Psoas muscle (tissue), 8 donors: ENCODE measurements around the gene GPR151. TPM values are rescaled to one million over a fixed set of nuclear protein-coding genes. Genes with fewer than 3 reads are reported as not detected.
"Not testable (repeated sequence)": the region's sequence is repeated elsewhere in the genome, so short reads cannot be mapped to it uniquely, and the experiment has no call there.

ENCODE experiments used
- ATAC-seq, 4 donors: fragments of 200-7000 bp; cut with Tn5 transposase; one replicate each; pipeline ENCODE4 v1.9.1; 2020; ENCODE audit warnings: moderate library complexity in 3 of 4, mild to moderate bottlenecking in 2 of 4
- DNase-seq, 2 donors: peaks; one replicate each; pipeline ENCODE4 v3.0.0-alpha.2; 2020
- H3K27ac ChIP-seq: fragments of 200-600 bp; one replicate; pipeline ENCODE4 v1.8.0; 2022
- H3K27me3 ChIP-seq, 3 donors: fragments of 200-600 bp in 1 of 3; one replicate each; pipeline versions ENCODE4 v1.6.1 to v1.8.0; 2013 to 2022; ENCODE audit warnings: low read length in 2 of 3, mild to moderate bottlenecking in 2 of 3, moderate library complexity in 1 of 3; ENCODE audit not compliant: insufficient read depth in 3 of 3
- H3K36me3 ChIP-seq, 2 donors: fragments of 200-600 bp in 1 of 2; one replicate each; pipeline versions ENCODE4 v1.6.1 to v1.8.0; 2013 to 2022; ENCODE audit warnings: low read depth in 1 of 2, mild to moderate bottlenecking in 1 of 2, moderate library complexity in 1 of 2; ENCODE audit not compliant: insufficient read depth in 1 of 2
- H3K4me1 ChIP-seq: fragments of 200-600 bp; one replicate; pipeline ENCODE4 v1.8.0; 2022
- H3K4me3 ChIP-seq: fragments of 200-600 bp; one replicate; pipeline ENCODE4 v1.8.0; 2022; ENCODE audit warnings: mild to moderate bottlenecking
- H3K9me3 ChIP-seq: fragments of 200-600 bp; one replicate; pipeline ENCODE4 v1.8.0; 2022
- WGBS, 3 donors: extraction: QIAGEN DNeasy Blood & Tissue Kit; methylation state at CpG; one replicate each; pipeline versions ENCODE4 v1.1.6 to v1.1.7; 2013; 5-methylcytosine and 5-hydroxymethylcytosine counted together
- intact Hi-C, 2 donors: fragments of 100-400 bp; cut with DNase I; formaldehyde crosslinking; loops; one replicate each; pipeline versions ENCODE4 v1.11.0 to v1.14.2; 2022
- polyA plus RNA-seq, 3 donors: library from polyadenylated mRNA; stranded (reverse); fragments of 200-250 nt; gene quantifications; one replicate each; pipeline ENCODE4 v1.2.3, GENCODE V29; 2013
- total RNA-seq, 4 donors: library from RNA; stranded (reverse); fragmentation: NEBNext Ultra II Directional in 2 of 4; extraction: Animal tissue kit (Norgen Biotek cat#: 25700) in 2 of 4; gene quantifications; one replicate each; pipeline versions ENCODE4 v1.2.1 to v1.2.4, GENCODE V29; 2021 to 2023
- TF ChIP-seq, protein P1 (sequence below): fragments of 200-600 bp; IDR thresholded peaks from one replicate; pipeline ENCODE4 v1.8.0; 2022; ENCODE audit warnings: antibody characterized with exemption
- donor health status: healthy with polysubstance abuse.
- donor health status: DM: no; HTN: no; CAD: no; lungs with moderate emphysema.
- donor health status: Bipolar disorder and iron deficiency.
- donor health status: healthy.
- donor health status: DM: yes; HTN: yes; CAD: no.
- donor health status: DM: no; HTN: no; CAD: no.
- donor health status: DM: no; HTN: no; CAD: no.
- donor health status: DM: yes; HTN: yes; CAD: no.

The GPR151 gene
- total and polyA plus RNA-seq, 7 donors: not detected

DNA sequence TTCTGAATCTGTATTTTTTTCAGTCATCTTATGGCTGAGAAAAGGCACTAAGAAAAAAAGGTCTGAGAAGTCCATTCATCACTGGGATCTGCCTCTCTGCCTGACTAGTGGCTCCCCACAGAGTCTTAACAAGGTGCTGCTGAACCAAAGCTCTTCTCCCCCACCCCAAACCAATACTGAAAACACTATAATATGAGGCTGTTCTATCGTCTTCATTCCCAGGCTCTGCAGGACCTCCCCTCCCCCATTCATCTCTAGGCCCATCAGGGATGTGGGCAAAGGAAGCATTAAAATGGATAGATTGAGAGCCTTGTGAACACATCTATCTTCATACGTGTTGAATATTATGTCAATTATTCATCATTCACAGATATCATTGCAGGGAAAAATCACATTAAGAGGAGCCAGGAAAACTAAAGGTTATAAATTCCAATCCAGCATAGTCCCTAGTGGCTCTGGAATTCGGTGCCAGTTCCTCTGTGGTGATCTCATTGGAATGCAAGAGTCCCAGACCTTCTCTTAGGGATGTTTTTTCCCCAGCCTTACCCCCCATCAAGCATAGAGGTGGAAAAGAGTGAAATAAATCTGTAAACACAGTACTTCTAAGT, 44.3 kb upstream of the GPR151 start:
- Histone ChIP-seq H3K36me3 (no peaks in the 10 kb centered on the region), H3K4me1 (no peaks in the 10 kb centered on the region), H3K9me3 (no peaks in the 10 kb centered on the region), H3K27me3 (no peaks in the 10 kb centered on the region), H3K27ac (no peak overlapping the region), H3K4me3 (no peak overlapping the region)
- DNase-seq (no peak), ATAC-seq (no peak)
- TF ChIP-seq, protein P1, sequence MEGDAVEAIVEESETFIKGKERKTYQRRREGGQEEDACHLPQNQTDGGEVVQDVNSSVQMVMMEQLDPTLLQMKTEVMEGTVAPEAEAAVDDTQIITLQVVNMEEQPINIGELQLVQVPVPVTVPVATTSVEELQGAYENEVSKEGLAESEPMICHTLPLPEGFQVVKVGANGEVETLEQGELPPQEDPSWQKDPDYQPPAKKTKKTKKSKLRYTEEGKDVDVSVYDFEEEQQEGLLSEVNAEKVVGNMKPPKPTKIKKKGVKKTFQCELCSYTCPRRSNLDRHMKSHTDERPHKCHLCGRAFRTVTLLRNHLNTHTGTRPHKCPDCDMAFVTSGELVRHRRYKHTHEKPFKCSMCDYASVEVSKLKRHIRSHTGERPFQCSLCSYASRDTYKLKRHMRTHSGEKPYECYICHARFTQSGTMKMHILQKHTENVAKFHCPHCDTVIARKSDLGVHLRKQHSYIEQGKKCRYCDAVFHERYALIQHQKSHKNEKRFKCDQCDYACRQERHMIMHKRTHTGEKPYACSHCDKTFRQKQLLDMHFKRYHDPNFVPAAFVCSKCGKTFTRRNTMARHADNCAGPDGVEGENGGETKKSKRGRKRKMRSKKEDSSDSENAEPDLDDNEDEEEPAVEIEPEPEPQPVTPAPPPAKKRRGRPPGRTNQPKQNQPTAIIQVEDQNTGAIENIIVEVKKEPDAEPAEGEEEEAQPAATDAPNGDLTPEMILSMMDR: no peak
- intact Hi-C loops: no loop called here
- 23 to 33% (median 30%) methylated on average over 3 of the region's 3 CpGs for WGBS, 3 donors

DNA sequence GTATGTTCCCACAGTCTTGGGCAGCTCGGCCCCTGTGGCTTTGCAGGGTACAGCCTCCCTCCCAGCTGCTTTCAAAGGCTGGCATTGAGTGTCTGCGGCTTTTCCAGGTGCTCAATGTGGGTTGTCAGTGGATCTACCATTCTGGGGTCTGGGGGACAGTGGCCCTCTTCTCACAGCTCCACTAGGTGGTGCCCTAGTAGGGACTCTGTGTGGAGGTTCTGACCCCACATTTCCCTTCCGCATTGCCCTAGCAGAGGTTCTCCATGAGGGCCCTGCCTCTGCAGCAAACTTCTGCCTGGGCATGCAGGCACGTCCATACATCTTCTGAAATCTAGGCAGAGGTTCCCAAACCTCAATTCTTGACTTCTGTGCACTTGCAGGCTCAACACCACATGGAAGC, 40.9 kb upstream of the GPR151 start:
- H3K27me3 ChIP-seq, H3K4me1 ChIP-seq, DNase-seq, H3K36me3 ChIP-seq, intact Hi-C loops, H3K27ac ChIP-seq, H3K9me3 ChIP-seq, H3K4me3 ChIP-seq, ATAC-seq: not testable (repeated sequence)
- 80 to 86% (median 84%) methylated on average over 4 of the region's 4 CpGs for WGBS, 3 donors

DNA sequence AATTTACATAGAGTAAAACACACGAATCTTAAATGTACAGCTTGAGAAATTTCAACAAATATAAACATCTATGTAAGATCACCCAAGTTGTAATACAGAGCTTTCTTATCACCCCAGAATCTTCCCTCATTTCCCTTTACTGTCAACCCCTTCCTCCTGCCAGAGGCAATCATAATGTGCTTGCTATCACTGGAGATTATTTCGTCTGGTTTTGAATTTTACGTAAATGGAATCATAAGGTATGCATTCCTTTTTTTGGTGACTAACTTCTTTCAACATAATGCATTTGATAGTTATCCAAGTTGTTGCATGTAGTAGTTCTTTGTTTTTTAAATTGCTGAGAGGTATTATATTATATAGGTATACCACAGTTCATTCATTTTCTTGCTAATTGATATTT, 37.5 kb upstream of the GPR151 start:
- Histone ChIP-seq H3K9me3 (no peaks in the 10 kb centered on the region), H3K27me3 (peaks cover 0 to 2% (median 0%) of the 10 kb centered on the region in 3 donors), H3K4me1 (no peaks in the 10 kb centered on the region), H3K27ac (no peak overlapping the region), H3K4me3 (no peak overlapping the region), H3K36me3 (no peaks in the 10 kb centered on the region)
- intact Hi-C loops: no loop called here
- DNase-seq: no peak
- TF ChIP-seq, protein P1: no peak
- 66 to 76% (median 67%) methylated on average over 3 of the region's 3 CpGs for WGBS, 3 donors
- no peak for ATAC-seq

DNA sequence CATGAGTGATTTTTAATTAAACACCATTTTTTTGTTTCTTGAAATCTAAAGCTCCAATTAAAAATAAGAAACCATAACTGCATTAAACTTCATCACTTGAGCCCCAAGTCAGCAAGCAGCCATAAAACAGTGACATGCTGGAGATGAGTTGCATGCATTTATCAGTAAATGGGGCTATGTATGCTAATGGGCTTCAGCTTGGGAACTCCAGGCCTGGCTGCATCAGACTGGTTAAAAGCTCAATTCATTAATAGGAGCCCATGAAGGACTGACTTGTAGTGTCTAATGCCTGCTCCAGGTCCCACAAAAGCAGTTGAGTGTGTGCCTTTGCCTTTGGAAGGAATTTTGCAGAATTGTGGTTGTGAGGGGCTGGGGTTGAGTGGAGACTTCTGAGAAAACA, 33.6 kb upstream of the GPR151 start:
- DNase-seq: no peak
- H3K4me1 ChIP-seq: no peaks in the 10 kb centered on the region
- H3K27ac ChIP-seq: no peak overlapping the region
- no peaks in the 10 kb centered on the region for H3K36me3 ChIP-seq
- H3K27me3 ChIP-seq: peaks cover 0 to 2% (median 0%) of the 10 kb centered on the region in 3 donors
- no peak for ATAC-seq
- intact Hi-C loops: no loop called here
- TF ChIP-seq, protein P1: no peak
- no peaks in the 10 kb centered on the region for H3K9me3 ChIP-seq
- no peak overlapping the region for H3K4me3 ChIP-seq

DNA sequence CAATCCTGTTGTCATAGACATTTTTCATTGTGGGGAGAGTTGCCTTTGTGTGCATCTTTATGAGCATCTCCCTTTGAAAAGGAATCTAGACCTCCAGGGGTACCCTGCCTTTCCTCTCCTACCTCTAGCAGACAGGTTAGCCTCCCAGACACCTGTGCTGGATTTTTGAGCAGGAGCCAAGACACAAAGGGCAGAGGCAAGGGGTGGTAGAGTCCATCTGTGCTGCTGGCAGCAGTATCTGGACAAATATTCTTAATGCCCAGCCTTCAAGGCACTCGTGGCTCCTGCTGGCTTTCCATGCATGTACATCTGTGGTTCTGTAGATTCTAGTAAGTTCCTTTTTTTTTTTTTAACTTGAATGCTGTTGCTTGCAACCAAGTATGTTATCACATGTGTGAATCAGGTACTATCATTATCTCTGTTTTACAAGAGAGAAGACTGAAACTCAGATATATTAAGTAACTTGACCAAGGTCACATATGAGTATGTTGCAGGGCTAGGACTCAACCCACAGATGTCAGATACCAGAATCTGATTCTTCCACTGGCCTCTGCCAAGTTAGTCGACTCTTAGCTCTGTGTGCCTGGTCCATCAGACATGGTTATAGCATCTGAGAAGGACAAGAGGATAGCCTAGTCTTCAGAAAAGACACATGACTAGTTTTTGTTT, 32.9 kb upstream of the GPR151 start:
- Histone ChIP-seq H3K27me3 (peaks cover 0 to 2% (median 0%) of the 10 kb centered on the region in 3 donors), H3K9me3 (no peaks in the 10 kb centered on the region), H3K4me3 (no peak overlapping the region), H3K36me3 (no peaks in the 10 kb centered on the region), H3K27ac (no peak overlapping the region), H3K4me1 (no peaks in the 10 kb centered on the region)
- WGBS, 3 donors: 8 to 28% (median 15%) methylated on average over 2 of the region's 2 CpGs
- DNase-seq (no peak), ATAC-seq (no peak)
- intact Hi-C loops: no loop called here
- TF ChIP-seq, protein P1: no peak
